ENCODE data around the gene FOXL3.

The FOXL3 gene

GRCh38 chr7:340200-340937, 50.4 kb downstream of the FOXL3 start:
- DNase-seq = no peak
